ENCODE results near the gene LGR4. TPM values are rescaled to one million over a fixed set of nuclear protein-coding genes. Genes with fewer than 3 reads are reported as not detected.

The LGR4 gene
- total RNA-seq, 1 experiment from 2014 or later = 7.1 TPM

DNA sequence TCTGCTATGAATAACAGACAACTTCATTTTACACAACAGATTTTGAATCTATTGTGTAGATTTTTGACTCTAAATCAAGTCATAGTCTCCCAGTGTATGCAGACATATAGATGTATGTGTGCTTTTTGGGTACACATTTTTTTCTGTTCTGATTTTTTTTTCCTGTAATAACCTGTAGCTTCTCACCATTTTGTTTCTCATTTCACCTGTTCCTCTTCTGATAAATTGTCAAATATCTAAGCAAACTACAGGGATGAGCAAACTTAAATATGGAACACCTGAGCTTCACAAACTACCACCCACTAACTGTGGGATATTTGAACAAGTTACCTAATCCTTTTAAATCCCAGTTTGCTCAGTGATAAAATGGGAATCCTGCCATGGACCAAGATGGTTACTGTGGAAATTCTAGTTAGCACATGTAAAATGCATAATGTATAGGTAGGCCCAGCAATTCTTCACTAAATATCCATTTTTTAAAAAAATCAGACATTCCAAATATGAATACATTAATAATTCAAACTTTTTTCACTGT is 15.7 kb downstream of the LGR4 start:
- no peak for ATAC-seq
- Histone ChIP-seq H3K9ac (ENCODE audit: low read length) (no peak overlapping the region), H3K79me2 (ENCODE audit: insufficient read depth, low read length) (no peaks in the 10 kb centered on the region), H3K36me3 (ENCODE audit: control insufficient read depth in 1 of 2, insufficient read depth in 2 of 2, low read length in 2 of 2) (no peaks in the 10 kb centered on the region), H3K4me3 (replicated peaks in 1 of 2; ENCODE audit: low read depth in 1 of 2, low read length in 2 of 2) (no peak overlapping the region), H3K9me2 (ENCODE audit: insufficient read depth) (no peaks in the 10 kb centered on the region), H3K27me3 (ENCODE audit: insufficient read depth, low read length) (no peaks in the 10 kb centered on the region), H4K20me1 (ENCODE audit: insufficient read depth) (no peaks in the 10 kb centered on the region), H3K4me2 (ENCODE audit: low read length) (no peak overlapping the region), H3K27ac (ENCODE audit: low read depth, low read length) (no peak overlapping the region), H3K9me3 (ENCODE audit: control insufficient read depth in 1 of 2, insufficient read depth in 1 of 2, low read depth in 1 of 2, low read length in 2 of 2) (no peaks in the 10 kb centered on the region), H2AFZ (ENCODE audit: low read depth, low read length, poor library complexity, severe bottlenecking) (no peak overlapping the region), H3K4me1 (ENCODE audit: control insufficient read depth in 1 of 2, insufficient read depth in 2 of 2, low read length in 2 of 2) (no peaks in the 10 kb centered on the region)
- intact Hi-C loops (cut with micrococcal nuclease) = no loop called here
- RAD21 ChIA-PET (ENCODE audit: low non-redundant PET in 1 of 2, low total read pairs in 2 of 2, uncharacterized antibody in 2 of 2, unreplicated experiment in 2 of 2) = no interaction called here
- CTCF ChIA-PET = no interaction called here
- BruUV-seq (replicated peaks) = no TSS peak
- POLR2A ChIA-PET = no interaction called here
- DNase-seq (ENCODE audit: low read depth, low spot score) = no peak
- TF ChIP-seq CBX3 (IDR thresholded peaks at IDR 0.05; ENCODE audit: low read depth) = no peak
- no peak for TF ChIP-seq EZH2 (IDR thresholded peaks at IDR 0.05)
- TF ChIP-seq ELF1 (IDR thresholded peaks at IDR 0.05; ENCODE audit: borderline replicate concordance, low read depth) = no peak

DNA sequence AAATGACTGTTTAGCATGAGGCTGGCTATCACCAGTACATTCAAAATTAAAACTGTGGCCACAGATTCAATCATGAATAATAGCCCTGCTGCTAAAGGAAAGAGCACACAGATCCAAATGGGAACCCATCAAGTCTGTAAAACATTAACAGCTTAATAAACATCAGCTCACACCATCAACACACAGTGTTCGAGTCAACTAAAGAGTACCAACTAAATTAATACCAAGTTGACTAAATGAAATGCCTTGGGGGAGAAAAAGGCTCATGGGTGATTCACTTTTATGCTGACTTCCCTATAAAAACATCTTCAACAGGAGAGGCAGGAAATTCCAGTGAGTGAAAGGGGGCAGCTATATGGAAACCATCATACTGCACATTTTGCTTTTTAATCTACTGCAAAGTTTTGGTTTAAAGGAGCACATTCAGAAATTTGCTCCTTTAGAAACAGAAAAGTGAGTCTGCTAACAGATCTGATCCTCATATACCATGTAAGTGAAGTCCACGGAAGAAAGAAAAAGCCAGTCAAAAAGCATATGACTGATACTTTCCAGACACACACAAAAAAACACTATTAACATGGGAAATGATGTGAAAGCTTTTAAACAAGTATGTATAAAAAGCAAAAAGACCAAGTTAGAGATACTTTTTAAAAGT is 16.3 kb downstream of the LGR4 start:
- TF ChIP-seq CEBPB (IDR thresholded peaks at IDR 0.05; ENCODE audit: low read depth) = no peak
- TF ChIP-seq POLR2A (IDR thresholded peaks at IDR 0.05; ENCODE audit: borderline replicate concordance, extremely low read depth, insufficient read depth, insufficient read length) = no peak
- TF ChIP-seq, protein P1, sequence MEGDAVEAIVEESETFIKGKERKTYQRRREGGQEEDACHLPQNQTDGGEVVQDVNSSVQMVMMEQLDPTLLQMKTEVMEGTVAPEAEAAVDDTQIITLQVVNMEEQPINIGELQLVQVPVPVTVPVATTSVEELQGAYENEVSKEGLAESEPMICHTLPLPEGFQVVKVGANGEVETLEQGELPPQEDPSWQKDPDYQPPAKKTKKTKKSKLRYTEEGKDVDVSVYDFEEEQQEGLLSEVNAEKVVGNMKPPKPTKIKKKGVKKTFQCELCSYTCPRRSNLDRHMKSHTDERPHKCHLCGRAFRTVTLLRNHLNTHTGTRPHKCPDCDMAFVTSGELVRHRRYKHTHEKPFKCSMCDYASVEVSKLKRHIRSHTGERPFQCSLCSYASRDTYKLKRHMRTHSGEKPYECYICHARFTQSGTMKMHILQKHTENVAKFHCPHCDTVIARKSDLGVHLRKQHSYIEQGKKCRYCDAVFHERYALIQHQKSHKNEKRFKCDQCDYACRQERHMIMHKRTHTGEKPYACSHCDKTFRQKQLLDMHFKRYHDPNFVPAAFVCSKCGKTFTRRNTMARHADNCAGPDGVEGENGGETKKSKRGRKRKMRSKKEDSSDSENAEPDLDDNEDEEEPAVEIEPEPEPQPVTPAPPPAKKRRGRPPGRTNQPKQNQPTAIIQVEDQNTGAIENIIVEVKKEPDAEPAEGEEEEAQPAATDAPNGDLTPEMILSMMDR (IDR thresholded peaks at IDR 0.05 in 2 of 3, conservative IDR thresholded peaks at IDR 0.05 in 1 of 3; ENCODE audit: borderline replicate concordance in 1 of 3, insufficient read depth in 1 of 3, low read depth in 2 of 3, low read length in 2 of 3) = no peak
- no peak for TF ChIP-seq SIN3A (IDR thresholded peaks at IDR 0.05; ENCODE audit: low read depth)
- no peak for TF ChIP-seq RAD21 (IDR thresholded peaks at IDR 0.05; ENCODE audit: low read depth)
- TF ChIP-seq EGR1 (IDR thresholded peaks at IDR 0.05; ENCODE audit: low read depth) = no peak
- no peak for TF ChIP-seq EZH2 (IDR thresholded peaks at IDR 0.05)
- no peak for TF ChIP-seq ELF1 (IDR thresholded peaks at IDR 0.05; ENCODE audit: borderline replicate concordance, low read depth)
- TF ChIP-seq FOSL1 (IDR thresholded peaks at IDR 0.05; ENCODE audit: low read depth) = no peak
- TF ChIP-seq, protein P2, sequence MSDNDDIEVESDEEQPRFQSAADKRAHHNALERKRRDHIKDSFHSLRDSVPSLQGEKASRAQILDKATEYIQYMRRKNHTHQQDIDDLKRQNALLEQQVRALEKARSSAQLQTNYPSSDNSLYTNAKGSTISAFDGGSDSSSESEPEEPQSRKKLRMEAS (IDR thresholded peaks at IDR 0.05) = no peak
- no peak for TF ChIP-seq SRF (IDR thresholded peaks at IDR 0.05; ENCODE audit: low read depth)
- H3K9ac ChIP-seq (ENCODE audit: low read length) = no peak overlapping the region
- H3K36me3 ChIP-seq (ENCODE audit: control insufficient read depth in 1 of 2, insufficient read depth in 2 of 2, low read length in 2 of 2) = no peaks in the 10 kb centered on the region
- no peaks in the 10 kb centered on the region for H3K9me2 ChIP-seq (ENCODE audit: insufficient read depth)
- CTCF ChIA-PET = no interaction called here
- H3K4me1 ChIP-seq (ENCODE audit: control insufficient read depth in 1 of 2, insufficient read depth in 2 of 2, low read length in 2 of 2) = no peaks in the 10 kb centered on the region
- H2AFZ ChIP-seq (ENCODE audit: low read depth, low read length, poor library complexity, severe bottlenecking) = no peak overlapping the region
- DNase-seq (ENCODE audit: low read depth, low spot score) (no peak), ATAC-seq (no peak)
- intact Hi-C loops (cut with micrococcal nuclease) = no loop called here
- no peak overlapping the region for H3K4me2 ChIP-seq (ENCODE audit: low read length)
- H3K4me3 ChIP-seq (replicated peaks in 1 of 2; ENCODE audit: low read depth in 1 of 2, low read length in 2 of 2) = no peak overlapping the region
- no TSS peak for BruUV-seq (replicated peaks)
- no peaks in the 10 kb centered on the region for H3K9me3 ChIP-seq (ENCODE audit: control insufficient read depth in 1 of 2, insufficient read depth in 1 of 2, low read depth in 1 of 2, low read length in 2 of 2)
- no peak overlapping the region for H3K27ac ChIP-seq (ENCODE audit: low read depth, low read length)
- no peaks in the 10 kb centered on the region for H3K27me3 ChIP-seq (ENCODE audit: insufficient read depth, low read length)
- H4K20me1 ChIP-seq (ENCODE audit: insufficient read depth) = no peaks in the 10 kb centered on the region
- POLR2A ChIA-PET = no interaction called here
- RAD21 ChIA-PET (ENCODE audit: low non-redundant PET in 1 of 2, low total read pairs in 2 of 2, uncharacterized antibody in 2 of 2, unreplicated experiment in 2 of 2) = no interaction called here
- no peaks in the 10 kb centered on the region for H3K79me2 ChIP-seq (ENCODE audit: insufficient read depth, low read length)
